HG03439 (cell line): ENCODE measurements around the gene COQ4.

Experiments
- ATAC-seq: cut with Tn5 transposase; IDR thresholded peaks from one replicate; pipeline ENCODE4 v1.9.1; 2021; ENCODE audit warnings: mild to moderate bottlenecking, moderate library complexity; ENCODE audit not compliant: unreplicated experiment

The COQ4 gene

GRCh38 chr9:128340691-128341434 is 18.2 kb downstream of the COQ4 start:
- peak; percentile 26 for ATAC-seq

GRCh38 chr9:128341435-128341849 is 18.8 kb downstream of the COQ4 start:
- no peak for ATAC-seq

GRCh38 chr9:128342971-128343680 is 20.5 kb downstream of the COQ4 start:
- ATAC-seq = no peak

- ATAC-seq = no peak
Measured at GRCh38 chr9:128343855-128344254, 21.2 kb downstream of the COQ4 start.

- no peak for ATAC-seq
Measured at GRCh38 chr9:128344931-128345605, 22.4 kb downstream of the COQ4 start.

- no peak for ATAC-seq
Measured at GRCh38 chr9:128349125-128349524, 26.5 kb downstream of the COQ4 start.

GRCh38 chr9:128349772-128350171 is 27.1 kb downstream of the COQ4 start:
- no peak for ATAC-seq

GRCh38 chr9:128355451-128355850 is 32.8 kb downstream of the COQ4 start:
- ATAC-seq = no peak

- ATAC-seq = no peak
Measured at GRCh38 chr9:128358090-128358489, 35.5 kb downstream of the COQ4 start.

GRCh38 chr9:128358861-128359260 is 36.2 kb downstream of the COQ4 start:
- ATAC-seq = no peak

GRCh38 chr9:128360826-128361225 is 38.2 kb downstream of the COQ4 start:
- ATAC-seq = no peak

- ATAC-seq = no peak
Measured at GRCh38 chr9:128361296-128361985, 38.8 kb downstream of the COQ4 start.

- peak; percentile 55 for ATAC-seq
Measured at GRCh38 chr9:128361986-128362646, 39.5 kb downstream of the COQ4 start.

- ATAC-seq = no peak
Measured at GRCh38 chr9:128362774-128363173, 40.1 kb downstream of the COQ4 start.

- no peak for ATAC-seq
Measured at GRCh38 chr9:128365525-128365924, 42.9 kb downstream of the COQ4 start.

GRCh38 chr9:128369024-128369706 is 46.5 kb downstream of the COQ4 start:
- ATAC-seq = no peak

GRCh38 chr9:128370367-128370751 is 47.7 kb downstream of the COQ4 start:
- ATAC-seq = no peak

GRCh38 chr9:128370752-128371629 is 48.4 kb downstream of the COQ4 start, which contains the start of gene URM1:
URM1 (plus strand) TSS chr9:128371374; CDS start chr9:128371381, 7 bp downstream.
- ATAC-seq = peak; percentile 81

- ATAC-seq = no peak
Measured at GRCh38 chr9:128371630-128372117, 49.0 kb downstream of the COQ4 start.
